H1 (cell line): ENCODE results near the gene KLHL17.

Experiments used
- ASH2L ChIP-seq: fragments of 200-600, 300-600 bp; sonication (generic); IDR thresholded peaks from one replicate; pipeline ENCODE4 v1.7.1; 2017; ENCODE audit warnings: low read length
- BACH1 ChIP-seq: IDR thresholded peaks from 2 replicates; pipeline ENCODE4 v1.6.1; 2012; ENCODE audit warnings: low read length, improper control_type of control experiment
- CBX5 ChIP-seq: fragments of 300-800, 300-1000 bp; sonication (generic); IDR thresholded peaks from 2 replicates; pipeline ENCODE4 v1.7.1; 2016; ENCODE audit warnings: antibody characterized with exemption, low read length, low read depth
- CHD1 ChIP-seq: IDR thresholded peaks from 2 replicates; pipeline ENCODE4 v1.6.1; 2012; ENCODE audit warnings: low read depth, low read length, improper control_type of control experiment
- EP300 ChIP-seq, 2 experiments: IDR thresholded peaks; 1 replicate in 1 of 2; 2 replicates in 1 of 2; pipeline ENCODE4 v1.6.1; 2011 to 2012; ENCODE audit warnings: low read depth in 2 of 2, low read length in 2 of 2, mild to moderate bottlenecking in 2 of 2, borderline replicate concordance in 1 of 2, inconsistent platforms in 1 of 2, moderate library complexity in 1 of 2
- GABPA ChIP-seq: IDR thresholded peaks from 2 replicates; pipeline ENCODE4 v1.6.1; 2011; ENCODE audit warnings: mild to moderate bottlenecking, low read length, moderate library complexity, borderline replicate concordance; ENCODE audit not compliant: insufficient read depth
- POLR2A ChIP-seq, 2 experiments: IDR thresholded peaks; 1 replicate in 1 of 2; 2 replicates in 1 of 2; pipeline ENCODE4 v1.6.1; 2011; ENCODE audit warnings: low read depth in 2 of 2, low read length in 2 of 2, mild to moderate bottlenecking in 2 of 2; ENCODE audit errors: control extremely low read depth in 1 of 2
- POLR2AphosphoS5 ChIP-seq: IDR thresholded peaks from 2 replicates; pipeline ENCODE4 v1.6.1; 2011; ENCODE audit warnings: low read depth, low read length
- TEAD4 ChIP-seq: IDR thresholded peaks from 2 replicates; pipeline ENCODE4 v1.6.1; 2012; ENCODE audit warnings: low read depth, low read length, inconsistent platforms, mixed read lengths
- YY1 ChIP-seq: IDR thresholded peaks from 2 replicates; pipeline ENCODE4 v1.6.1; 2011; ENCODE audit warnings: low read depth, mild to moderate bottlenecking, low read length
- TF ChIP-seq, protein P1 (sequence below), 3 experiments: IDR thresholded peaks; 1 replicate in 2 of 3; 2 replicates in 1 of 3; pipeline versions ENCODE4 v1.5.1 to v1.6.1; 2011; ENCODE audit warnings: low read length in 3 of 3, mild to moderate bottlenecking in 3 of 3, inconsistent platforms in 2 of 3, low read depth in 1 of 3, moderate library complexity in 1 of 3; ENCODE audit not compliant: insufficient read depth in 1 of 3; ENCODE audit errors: control extremely low read depth in 1 of 3

DNA sequence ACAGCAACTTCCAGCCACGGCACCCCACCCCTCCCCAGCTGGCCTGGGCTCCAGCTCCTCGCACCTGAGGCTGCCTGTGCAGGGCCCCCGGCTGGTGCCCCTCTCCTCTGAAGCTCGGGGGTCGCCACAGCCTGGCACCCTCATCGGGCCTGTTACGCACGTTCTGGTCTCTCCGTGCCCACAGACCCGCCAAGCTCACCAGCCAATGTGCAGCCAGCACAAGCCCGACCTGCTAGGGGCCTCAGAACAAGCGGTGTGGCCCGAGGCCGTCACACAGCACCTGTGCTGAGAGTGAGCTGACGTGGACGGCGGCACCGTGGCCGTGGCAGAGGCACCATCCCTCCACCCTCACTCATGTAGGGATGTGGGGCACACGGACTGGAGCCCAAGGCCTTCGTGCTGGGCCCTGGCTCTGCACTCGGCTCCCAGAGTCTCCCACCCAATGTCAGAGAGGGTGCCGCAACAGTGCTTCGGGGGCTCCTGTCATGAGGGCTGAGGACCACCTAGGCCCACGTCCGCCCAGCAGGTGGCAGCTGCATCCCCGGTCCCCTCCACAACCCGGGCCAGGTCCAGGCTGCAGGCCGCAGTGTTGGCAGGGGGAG, 41.0 kb upstream of the KLHL17 start:
- TF ChIP-seq EP300 (IDR thresholded peaks at IDR 0.05; ENCODE audit: borderline replicate concordance in 1 of 2, low read depth in 2 of 2, low read length in 2 of 2): no peak
- no peak for TF ChIP-seq POLR2A (IDR thresholded peaks at IDR 0.05; ENCODE audit: control extremely low read depth in 1 of 2, low read depth in 2 of 2, low read length in 2 of 2)
- TF ChIP-seq CBX5: no peak
- TF ChIP-seq, protein P1, sequence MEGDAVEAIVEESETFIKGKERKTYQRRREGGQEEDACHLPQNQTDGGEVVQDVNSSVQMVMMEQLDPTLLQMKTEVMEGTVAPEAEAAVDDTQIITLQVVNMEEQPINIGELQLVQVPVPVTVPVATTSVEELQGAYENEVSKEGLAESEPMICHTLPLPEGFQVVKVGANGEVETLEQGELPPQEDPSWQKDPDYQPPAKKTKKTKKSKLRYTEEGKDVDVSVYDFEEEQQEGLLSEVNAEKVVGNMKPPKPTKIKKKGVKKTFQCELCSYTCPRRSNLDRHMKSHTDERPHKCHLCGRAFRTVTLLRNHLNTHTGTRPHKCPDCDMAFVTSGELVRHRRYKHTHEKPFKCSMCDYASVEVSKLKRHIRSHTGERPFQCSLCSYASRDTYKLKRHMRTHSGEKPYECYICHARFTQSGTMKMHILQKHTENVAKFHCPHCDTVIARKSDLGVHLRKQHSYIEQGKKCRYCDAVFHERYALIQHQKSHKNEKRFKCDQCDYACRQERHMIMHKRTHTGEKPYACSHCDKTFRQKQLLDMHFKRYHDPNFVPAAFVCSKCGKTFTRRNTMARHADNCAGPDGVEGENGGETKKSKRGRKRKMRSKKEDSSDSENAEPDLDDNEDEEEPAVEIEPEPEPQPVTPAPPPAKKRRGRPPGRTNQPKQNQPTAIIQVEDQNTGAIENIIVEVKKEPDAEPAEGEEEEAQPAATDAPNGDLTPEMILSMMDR (IDR thresholded peaks at IDR 0.05; ENCODE audit: control extremely low read depth in 1 of 3, insufficient read depth in 1 of 3, low read depth in 1 of 3, low read length in 3 of 3): no peak
- no peak for TF ChIP-seq GABPA
- TF ChIP-seq POLR2AphosphoS5: no peak
- no peak for TF ChIP-seq YY1
- TF ChIP-seq ASH2L: no peak
- no peak for TF ChIP-seq CHD1
- no peak for TF ChIP-seq BACH1
- no peak for TF ChIP-seq TEAD4
